Neural crest cell (in vitro differentiated cells): ENCODE measurements around the gene PLEKHN1. TPM values are rescaled to one million over a fixed set of nuclear protein-coding genes. Genes with fewer than 3 reads are reported as not detected.

Experiments used
- DNase-seq: peaks from one replicate; pipeline ENCODE4 v3.0.0; 2021; ENCODE audit warnings: low read depth, mixed read lengths, low spot score
- H3K27ac Mint-ChIP-seq: one replicate; pipeline ENCODE4 v1.8.0; 2021; ENCODE audit warnings: mild to moderate bottlenecking, mixed read lengths; ENCODE audit not compliant: unreplicated experiment
- H3K27me3 Mint-ChIP-seq: 2 replicates; pipeline ENCODE4 v1.8.0; 2021; ENCODE audit warnings: low read depth, mild to moderate bottlenecking, mixed read lengths
- H3K36me3 Mint-ChIP-seq: 2 replicates; pipeline ENCODE4 v1.8.0; 2021; ENCODE audit warnings: low read depth, mild to moderate bottlenecking, mixed read lengths
- H3K4me1 Mint-ChIP-seq: 2 replicates; pipeline ENCODE4 v1.8.0; 2021; ENCODE audit warnings: mixed read lengths
- H3K4me3 Mint-ChIP-seq: one replicate; pipeline ENCODE4 v1.8.0; 2021; ENCODE audit warnings: mild to moderate bottlenecking, mixed read lengths
- H3K9me3 Mint-ChIP-seq: 2 replicates; pipeline ENCODE4 v1.8.0; 2021; ENCODE audit warnings: mixed read lengths
- total RNA-seq: library from RNA; stranded (reverse); gene quantifications from 2 replicates; pipeline ENCODE4 v1.2.1, GENCODE V29; 2021
- TF ChIP-seq, protein P1 (sequence below): fragments of 200-600 bp; sonication (generic); conservative IDR thresholded peaks from 2 replicates; pipeline ENCODE4 v1.5.0; 2021; ENCODE audit warnings: antibody characterized with exemption, mild to moderate bottlenecking

Gene PLEKHN1
- total RNA-seq, 1 donor from 2014 or later, result not detected

DNA sequence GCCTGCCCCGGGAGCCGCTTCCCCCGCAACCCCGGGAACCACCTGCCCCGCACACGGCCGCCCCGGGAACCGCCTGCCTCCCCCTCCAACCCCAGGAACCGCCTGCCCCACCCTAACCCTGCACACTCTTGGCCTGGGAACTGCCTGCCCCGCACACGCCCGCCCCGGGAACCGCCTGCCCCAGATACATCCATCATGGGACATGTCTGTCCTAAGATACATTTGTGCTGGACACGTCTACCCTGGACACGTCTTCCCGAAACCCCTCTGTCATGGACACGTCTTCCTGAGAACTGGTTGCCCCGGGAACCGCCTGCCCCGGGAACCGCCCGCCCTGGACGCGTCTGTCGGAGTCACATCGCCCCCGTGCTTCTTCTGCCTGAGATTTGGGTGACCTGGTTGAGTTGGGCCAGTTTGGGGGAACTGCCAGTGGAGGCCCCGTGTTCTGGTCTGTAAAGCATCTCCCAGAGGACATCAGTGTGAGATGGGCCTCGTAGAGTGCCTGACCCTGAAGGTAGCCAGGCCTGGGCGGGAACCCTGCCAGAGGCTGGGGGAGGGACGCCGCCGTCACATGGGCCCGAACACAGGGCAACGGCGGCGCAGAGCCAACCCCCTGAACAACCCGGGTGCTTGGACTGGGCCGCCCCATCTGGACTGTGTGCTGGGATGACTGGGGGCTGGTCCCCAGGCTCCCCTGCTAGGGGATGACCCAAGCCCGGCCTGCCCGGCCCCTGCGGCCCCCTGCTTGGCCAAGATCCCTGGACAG, 12.0 kb downstream of the PLEKHN1 start:
- TF ChIP-seq, protein P1, sequence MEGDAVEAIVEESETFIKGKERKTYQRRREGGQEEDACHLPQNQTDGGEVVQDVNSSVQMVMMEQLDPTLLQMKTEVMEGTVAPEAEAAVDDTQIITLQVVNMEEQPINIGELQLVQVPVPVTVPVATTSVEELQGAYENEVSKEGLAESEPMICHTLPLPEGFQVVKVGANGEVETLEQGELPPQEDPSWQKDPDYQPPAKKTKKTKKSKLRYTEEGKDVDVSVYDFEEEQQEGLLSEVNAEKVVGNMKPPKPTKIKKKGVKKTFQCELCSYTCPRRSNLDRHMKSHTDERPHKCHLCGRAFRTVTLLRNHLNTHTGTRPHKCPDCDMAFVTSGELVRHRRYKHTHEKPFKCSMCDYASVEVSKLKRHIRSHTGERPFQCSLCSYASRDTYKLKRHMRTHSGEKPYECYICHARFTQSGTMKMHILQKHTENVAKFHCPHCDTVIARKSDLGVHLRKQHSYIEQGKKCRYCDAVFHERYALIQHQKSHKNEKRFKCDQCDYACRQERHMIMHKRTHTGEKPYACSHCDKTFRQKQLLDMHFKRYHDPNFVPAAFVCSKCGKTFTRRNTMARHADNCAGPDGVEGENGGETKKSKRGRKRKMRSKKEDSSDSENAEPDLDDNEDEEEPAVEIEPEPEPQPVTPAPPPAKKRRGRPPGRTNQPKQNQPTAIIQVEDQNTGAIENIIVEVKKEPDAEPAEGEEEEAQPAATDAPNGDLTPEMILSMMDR, result no peak
- peaks cover 3% of the 10 kb centered on the region for H3K9me3 Mint-ChIP-seq
- H3K27ac Mint-ChIP-seq, result no peak overlapping the region
- no peak overlapping the region for H3K4me3 Mint-ChIP-seq
- H3K36me3 Mint-ChIP-seq, result peaks cover 3% of the 10 kb centered on the region
- DNase-seq, result no peak
- H3K4me1 Mint-ChIP-seq, result peaks cover 3% of the 10 kb centered on the region
- peaks cover 24% of the 10 kb centered on the region for H3K27me3 Mint-ChIP-seq

DNA sequence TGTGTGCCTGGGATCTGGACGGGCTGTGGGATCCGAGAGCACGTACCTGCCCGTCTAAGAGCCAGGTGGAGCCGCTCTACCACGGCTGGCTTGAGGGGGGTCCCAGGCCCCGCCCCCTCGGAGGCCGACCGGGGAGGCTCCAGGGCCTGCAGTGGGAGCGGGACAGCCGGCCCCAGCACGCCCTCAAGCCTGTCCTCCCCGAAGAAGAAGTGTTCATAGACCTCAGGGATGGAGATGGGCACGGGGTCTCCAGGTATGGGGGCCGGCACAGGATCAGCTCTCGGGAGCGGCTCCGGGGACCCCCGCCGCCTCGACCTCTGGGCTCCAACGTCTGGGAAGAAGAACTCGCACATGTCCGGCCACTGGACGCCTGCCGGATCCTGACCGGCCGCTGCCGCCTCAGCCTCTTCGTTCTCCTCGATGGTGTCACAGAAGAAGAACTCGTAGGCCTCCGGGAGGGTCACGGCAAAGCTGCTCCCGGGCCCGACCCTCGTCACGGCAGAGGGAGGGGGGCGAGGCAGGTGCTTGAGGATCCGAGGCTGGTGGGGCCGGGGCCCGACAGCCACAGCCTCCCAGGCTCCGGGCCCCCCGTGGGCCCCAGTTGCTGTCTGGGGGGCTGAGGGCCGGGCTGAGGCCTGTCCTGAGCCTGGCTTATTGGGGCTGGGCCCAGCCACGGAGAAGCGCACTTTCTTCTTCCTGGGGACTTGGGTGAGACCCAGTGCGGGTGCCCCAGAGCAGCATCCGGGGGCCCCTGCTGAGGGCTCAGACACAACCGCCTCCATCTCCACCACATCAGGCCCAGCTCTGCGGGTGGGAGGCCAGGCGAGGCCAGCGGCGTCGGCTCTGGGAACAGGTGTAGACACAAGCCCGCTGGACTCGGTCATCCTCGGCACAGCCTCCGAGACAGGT, 12.8 kb downstream of the PLEKHN1 start:
- H3K4me3 Mint-ChIP-seq, result no peak overlapping the region
- no peak overlapping the region for H3K27ac Mint-ChIP-seq

DNA sequence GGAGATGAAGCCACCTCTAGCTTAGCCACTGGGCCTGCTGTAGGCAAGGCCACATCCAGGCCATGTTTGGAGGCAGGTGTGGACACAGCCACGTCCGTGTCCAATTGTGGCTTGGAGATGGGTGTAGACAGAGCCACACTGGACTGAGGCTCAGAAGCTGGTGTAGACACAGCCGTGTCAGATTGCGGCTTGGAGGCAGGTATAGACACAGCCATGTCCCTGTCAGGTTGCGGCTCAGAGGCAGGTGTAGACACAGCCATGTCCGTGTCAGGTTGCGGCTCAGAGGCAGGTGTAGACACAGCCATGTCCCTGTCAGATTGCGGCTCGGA, 13.4 kb downstream of the PLEKHN1 start:
- peaks cover 3% of the 10 kb centered on the region for H3K4me1 Mint-ChIP-seq
- no peak for DNase-seq
- peaks cover 3% of the 10 kb centered on the region for H3K36me3 Mint-ChIP-seq
- TF ChIP-seq, protein P1, result no peak
- peaks cover 31% of the 10 kb centered on the region for H3K27me3 Mint-ChIP-seq
- H3K27ac Mint-ChIP-seq, result no peak overlapping the region
- peaks cover 3% of the 10 kb centered on the region for H3K9me3 Mint-ChIP-seq
- no peak overlapping the region for H3K4me3 Mint-ChIP-seq

More for the DNA sequence above, 12.8 kb downstream of the PLEKHN1 start:
- H3K27me3 Mint-ChIP-seq, result peaks cover 29% of the 10 kb centered on the region
- no peak for DNase-seq
- H3K9me3 Mint-ChIP-seq, result peaks cover 3% of the 10 kb centered on the region
- peaks cover 3% of the 10 kb centered on the region for H3K4me1 Mint-ChIP-seq
- TF ChIP-seq, protein P1, result no peak
- peaks cover 3% of the 10 kb centered on the region for H3K36me3 Mint-ChIP-seq

DNA sequence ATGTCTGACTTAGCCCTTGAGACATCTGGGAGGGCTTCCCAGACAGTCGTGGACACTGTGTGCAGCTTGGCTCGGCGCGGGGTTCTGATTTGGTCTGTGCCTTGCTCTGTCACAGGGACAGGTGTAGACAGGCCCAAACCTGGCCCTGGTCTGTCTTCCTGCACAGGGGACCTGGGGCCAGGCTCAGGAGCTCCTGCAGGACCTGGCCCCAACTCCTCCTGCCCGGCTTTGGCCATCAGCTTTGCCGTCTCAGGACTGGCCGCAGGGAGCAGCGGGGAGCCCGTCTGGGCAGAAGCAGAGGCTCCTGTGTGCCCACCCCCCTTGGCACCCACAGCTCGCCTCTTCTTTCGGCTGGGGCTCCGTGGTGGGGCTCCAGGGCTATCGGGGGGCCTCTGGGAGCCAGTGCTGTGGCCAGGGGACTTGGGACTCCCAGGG, 13.9 kb downstream of the PLEKHN1 start:
- Mint-ChIP-seq H3K36me3 (peaks cover 3% of the 10 kb centered on the region), H3K9me3 (peaks cover 3% of the 10 kb centered on the region), H3K27me3 (peaks cover 31% of the 10 kb centered on the region), H3K4me3 (no peak overlapping the region), H3K27ac (no peak overlapping the region), H3K4me1 (peaks cover 3% of the 10 kb centered on the region)
- TF ChIP-seq, protein P1, result no peak
- no peak for DNase-seq

DNA sequence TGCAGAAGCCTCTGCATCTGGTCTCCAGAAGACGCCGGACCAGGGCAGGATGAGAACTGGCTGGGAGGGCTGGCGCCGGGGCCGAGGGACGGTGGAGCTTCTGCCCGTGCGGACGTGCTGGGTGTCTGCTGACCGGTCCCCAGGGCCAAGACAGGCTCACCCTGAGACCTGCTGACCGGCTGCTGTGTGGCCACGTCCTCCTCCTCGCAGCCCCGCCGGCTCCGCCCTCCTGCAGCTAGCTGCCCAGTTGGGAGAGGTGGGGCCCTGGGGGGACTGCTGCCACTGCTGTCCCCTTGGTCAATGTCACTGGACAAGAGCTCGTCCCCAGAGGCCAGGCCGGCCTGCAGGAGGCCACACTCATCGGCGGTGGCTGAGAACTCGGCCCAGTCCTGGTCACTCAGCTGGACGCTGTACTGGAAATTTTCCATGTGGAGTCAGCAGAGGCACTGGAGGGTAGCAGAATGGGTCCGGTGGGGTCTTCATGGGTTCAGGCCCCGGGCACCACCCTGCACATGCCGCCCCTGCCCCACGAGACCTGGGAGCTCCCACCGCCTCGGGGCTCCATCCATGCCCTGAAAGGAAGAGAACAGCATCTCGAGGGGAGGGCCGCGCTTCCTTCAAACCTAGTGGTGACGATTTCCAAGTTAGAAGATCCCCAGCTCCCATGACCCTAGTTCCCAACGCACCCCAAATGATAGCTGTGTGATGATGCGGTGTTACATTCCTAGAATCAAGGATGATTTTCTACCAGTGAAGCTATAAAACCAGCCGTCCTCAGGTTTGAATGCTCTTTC, 14.5 kb downstream of the PLEKHN1 start:
- DNase-seq, result no peak
- Mint-ChIP-seq H3K4me3 (no peak overlapping the region), H3K27me3 (peaks cover 34% of the 10 kb centered on the region), H3K4me1 (peaks cover 3% of the 10 kb centered on the region), H3K27ac (no peak overlapping the region), H3K36me3 (peaks cover 3% of the 10 kb centered on the region), H3K9me3 (peaks cover 3% of the 10 kb centered on the region)
- TF ChIP-seq, protein P1, result no peak
